Mesothelial cell of epicardium (in vitro differentiated cells): Measurements from ENCODE around the gene FBXO46. TPM values are rescaled to one million over a fixed set of nuclear protein-coding genes. Genes with fewer than 3 reads are reported as not detected.
A peak's percentile ranks its signal among the peaks of the same experiment; 100 is the strongest.

ENCODE experiments used
- DNase-seq, 2 experiments: peaks; one replicate each; pipeline ENCODE4 v3.0.0; 2021; ENCODE audit warnings: low spot score in 2 of 2; ENCODE audit not compliant: unreplicated experiment in 2 of 2
- H3K27ac Mint-ChIP-seq: 2 replicates; pipeline ENCODE4 v1.8.0; 2021; ENCODE audit warnings: mixed read lengths
- H3K27me3 Mint-ChIP-seq: 2 replicates; pipeline ENCODE4 v1.8.0; 2021; ENCODE audit warnings: low read depth, mixed read lengths
- H3K36me3 Mint-ChIP-seq: 2 replicates; pipeline ENCODE4 v1.8.0; 2021; ENCODE audit warnings: mixed read lengths
- H3K4me1 Mint-ChIP-seq: 2 replicates; pipeline ENCODE4 v1.8.0; 2021; ENCODE audit warnings: mixed read lengths
- H3K4me3 Mint-ChIP-seq: 2 replicates; pipeline ENCODE4 v1.8.0; 2021; ENCODE audit warnings: mild to moderate bottlenecking, moderate library complexity, mixed read lengths
- H3K9me3 Mint-ChIP-seq: 2 replicates; pipeline ENCODE4 v1.8.0; 2021; ENCODE audit warnings: mixed read lengths
- CTCF ChIP-seq: fragments of 200-600 bp; sonication (generic); IDR thresholded peaks from one replicate; pipeline ENCODE4 v1.5.0; 2021; ENCODE audit warnings: antibody characterized with exemption; ENCODE audit not compliant: unreplicated experiment
- total RNA-seq: library from RNA; stranded (reverse); gene quantifications from 3 replicates; pipeline ENCODE4 v1.2.1, GENCODE V29; 2021

The FBXO46 gene
- total RNA-seq, result 30.6 to 37.3 TPM (median 36.6 TPM) in 3 replicates

- Mint-ChIP-seq H3K4me3 (peak within 1 kb of the TSS; percentile 89), H3K36me3 (no peaks in the 10 kb centered on the region), H3K9me3 (no peaks in the 10 kb centered on the region), H3K27me3 (no peaks in the 10 kb centered on the region), H3K4me1 (peaks cover 14% of the 10 kb centered on the region), H3K27ac (peak within 1 kb of the TSS; percentile 76)
- peak; percentile 91 to 93 for DNase-seq
- no peak for TF ChIP-seq CTCF
These were observed at the start of gene FBXO46 for GRCh38 chr19:45730368-45731288. Gene FBXO46 (minus strand): TSS chr19:45730896. CDS start chr19:45713495, 17,401 bp downstream.

DNA sequence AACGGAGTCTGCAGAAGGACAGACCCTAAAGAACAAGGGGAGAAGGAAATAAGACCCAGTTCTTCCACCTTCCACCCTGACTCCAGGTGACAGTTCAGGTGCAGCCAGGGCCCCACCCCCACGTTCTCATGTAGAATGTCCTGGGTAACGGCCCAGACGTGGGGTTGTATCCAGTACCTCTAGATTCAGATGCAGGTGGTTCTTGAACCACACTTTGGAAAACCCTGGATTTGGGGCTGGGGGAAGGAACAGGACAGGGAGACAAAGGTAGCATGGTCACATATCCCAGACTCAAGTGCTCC lies 49.4 kb upstream of the FBXO46 start:
- H3K27me3 Mint-ChIP-seq, result no peaks in the 10 kb centered on the region
- TF ChIP-seq CTCF, result no peak
- peaks cover 14% of the 10 kb centered on the region for H3K36me3 Mint-ChIP-seq
- DNase-seq, result no peak
- H3K4me1 Mint-ChIP-seq, result peaks cover 34% of the 10 kb centered on the region
- H3K4me3 Mint-ChIP-seq, result no peak overlapping the region
- H3K27ac Mint-ChIP-seq, result no peak overlapping the region
- H3K9me3 Mint-ChIP-seq, result no peaks in the 10 kb centered on the region

DNA sequence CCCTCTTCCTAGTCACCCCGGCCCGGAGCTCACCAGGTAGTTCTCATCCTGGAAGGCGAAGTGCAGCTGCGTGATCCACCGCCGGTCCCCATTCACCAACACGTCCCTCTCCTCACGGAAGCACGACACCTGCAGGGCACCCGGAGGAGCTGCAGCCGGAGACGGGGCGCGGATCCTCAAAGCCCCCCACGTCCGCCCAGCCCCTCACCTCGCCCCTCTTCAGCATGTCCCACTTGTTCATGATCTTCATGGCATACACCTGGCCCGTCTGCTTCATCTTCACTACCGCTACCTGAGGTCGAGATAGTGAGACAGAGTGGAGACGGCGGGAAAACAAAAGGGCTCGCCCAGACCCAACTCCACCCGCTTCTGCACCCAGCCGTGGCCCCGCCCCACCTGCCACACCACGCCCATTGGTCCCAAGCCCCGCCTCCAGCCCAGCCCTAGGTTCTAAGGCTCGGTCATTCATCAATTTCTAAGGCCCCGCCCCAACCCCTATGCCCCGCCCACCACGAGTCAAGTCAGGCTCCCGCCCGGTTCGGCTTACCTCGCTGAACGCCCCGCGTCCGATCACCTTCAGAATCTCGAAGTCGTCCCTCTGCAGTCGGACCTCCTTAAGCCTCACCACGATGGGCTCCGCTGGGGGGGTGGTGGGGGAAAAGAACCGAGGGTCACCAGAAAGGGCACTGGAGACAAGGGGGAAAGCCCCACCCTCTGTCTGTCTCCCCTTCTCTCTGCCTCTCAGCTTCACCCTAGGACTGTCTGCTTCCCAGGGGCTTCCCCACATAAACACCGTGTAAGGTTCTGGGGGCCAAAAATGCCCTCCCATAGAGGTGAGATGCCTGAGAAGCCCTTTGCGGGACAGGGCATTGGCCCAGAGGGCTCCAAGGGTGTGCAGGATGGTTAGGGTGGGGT lies 48.8 kb upstream of the FBXO46 start:
- TF ChIP-seq CTCF, result peak; percentile 54
- Mint-ChIP-seq H3K9me3 (no peaks in the 10 kb centered on the region), H3K36me3 (peaks cover 14% of the 10 kb centered on the region), H3K27me3 (no peaks in the 10 kb centered on the region), H3K4me1 (peaks cover 34% of the 10 kb centered on the region), H3K27ac (peak overlapping the region; percentile 57), H3K4me3 (peak overlapping the region; percentile 67)
- peak; percentile 76 to 93 for DNase-seq

DNA sequence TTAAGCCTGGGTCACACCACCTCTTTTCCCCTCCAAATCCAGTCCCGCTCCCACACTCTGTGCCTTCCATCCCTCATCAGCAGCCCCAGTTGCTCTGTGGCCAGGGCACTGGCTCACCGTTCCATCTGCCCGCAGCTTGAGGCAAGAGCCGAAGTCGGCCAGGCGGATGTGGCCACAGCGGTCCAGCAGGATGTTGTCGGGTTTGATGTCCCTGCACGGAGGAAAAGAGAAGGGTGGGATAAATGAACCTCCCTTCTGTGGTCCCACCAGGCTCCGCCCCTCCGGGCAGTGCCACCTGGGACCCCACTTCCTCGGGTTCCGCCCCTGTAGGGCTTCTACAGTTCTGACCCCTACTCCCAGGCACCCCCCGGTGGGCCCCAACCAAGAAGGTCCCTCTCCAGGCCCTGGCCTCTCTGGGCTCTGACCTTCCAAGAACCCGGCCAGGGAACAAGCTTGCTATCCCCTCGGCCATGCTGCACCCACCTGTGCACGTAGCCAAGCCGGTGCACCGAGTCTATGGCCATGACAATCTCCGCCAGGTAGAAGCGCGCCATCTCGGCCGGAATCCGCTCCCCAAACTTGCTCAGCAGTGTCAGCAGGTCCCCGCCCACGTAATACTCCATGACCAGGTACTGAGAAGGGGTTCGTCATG lies 47.4 kb upstream of the FBXO46 start:
- no peak for DNase-seq
- H3K4me1 Mint-ChIP-seq, result peaks cover 25% of the 10 kb centered on the region
- no peak overlapping the region for H3K4me3 Mint-ChIP-seq
- H3K36me3 Mint-ChIP-seq, result peaks cover 18% of the 10 kb centered on the region
- H3K27me3 Mint-ChIP-seq, result no peaks in the 10 kb centered on the region
- TF ChIP-seq CTCF, result no peak
- no peaks in the 10 kb centered on the region for H3K9me3 Mint-ChIP-seq
- H3K27ac Mint-ChIP-seq, result no peak overlapping the region

- H3K27ac Mint-ChIP-seq, result no peak overlapping the region
- H3K27me3 Mint-ChIP-seq, result no peaks in the 10 kb centered on the region
- no peak for TF ChIP-seq CTCF
- no peak overlapping the region for H3K4me3 Mint-ChIP-seq
- DNase-seq, result no peak
- peaks cover 20% of the 10 kb centered on the region for H3K4me1 Mint-ChIP-seq
- H3K36me3 Mint-ChIP-seq, result peaks cover 18% of the 10 kb centered on the region
- H3K9me3 Mint-ChIP-seq, result no peaks in the 10 kb centered on the region
These were observed 46.8 kb upstream of the FBXO46 start for GRCh38 chr19:45777395-45777961.
